Measurements from ENCODE around the gene RSU1.

GRCh38 chr10:16792675-16793074 is 24.5 kb downstream of the RSU1 start:
- TF ChIP-seq CTCF (IDR thresholded peaks at IDR 0.05) (no peak), POLR2A (IDR thresholded peaks at IDR 0.05) (no peak), POLR2AphosphoS5 (IDR thresholded peaks at IDR 0.05) (no peak), EP300 (IDR thresholded peaks at IDR 0.05) (no peak)

Measured in sigmoid colon (tissue), 4 donors.